Embryonic facial prominence (tissue), 1 donor: Measurements from ENCODE around the gene PCCA.
"Not testable (repeated sequence)": the region's sequence is repeated elsewhere in the genome, so short reads cannot be mapped to it uniquely, and the experiment has no call there.

ENCODE experiments used
- DNase-seq: peaks from one replicate; pipeline ENCODE4 v3.0.0-alpha.2; 2016; ENCODE audit errors: extremely low spot score

The PCCA gene

GRCh38 chr13:100510208-100510957 lies 421.5 kb downstream of the PCCA start:
- no peak for DNase-seq

- no peak for DNase-seq
These were observed 422.6 kb downstream of the PCCA start for GRCh38 chr13:100511466-100511865.

- no peak for DNase-seq
These were observed 423.5 kb downstream of the PCCA start for GRCh38 chr13:100512422-100512821.

- no peak for DNase-seq
These were observed 424.3 kb downstream of the PCCA start for GRCh38 chr13:100513171-100513570.

GRCh38 chr13:100513987-100514670 lies 425.2 kb downstream of the PCCA start:
- DNase-seq, result no peak

- DNase-seq, result peak; percentile 63
These were observed 426.0 kb downstream of the PCCA start for GRCh38 chr13:100514788-100515409.

- no peak for DNase-seq
These were observed 426.5 kb downstream of the PCCA start for GRCh38 chr13:100515410-100515800.

- DNase-seq, result no peak
These were observed 428.2 kb downstream of the PCCA start for GRCh38 chr13:100517135-100517534.

GRCh38 chr13:100517728-100518127 lies 428.8 kb downstream of the PCCA start:
- DNase-seq, result no peak

- DNase-seq, result no peak
These were observed 429.6 kb downstream of the PCCA start for GRCh38 chr13:100518394-100519062.

GRCh38 chr13:100519626-100520025 lies 430.7 kb downstream of the PCCA start:
- no peak for DNase-seq

- DNase-seq, result no peak
These were observed 432.3 kb downstream of the PCCA start for GRCh38 chr13:100520936-100521850.

GRCh38 chr13:100521851-100522617 lies 433.1 kb downstream of the PCCA start:
- no peak for DNase-seq

GRCh38 chr13:100522618-100523309 lies 433.9 kb downstream of the PCCA start:
- DNase-seq, result no peak

- DNase-seq, result no peak
These were observed 434.5 kb downstream of the PCCA start for GRCh38 chr13:100523411-100523810.

GRCh38 chr13:100523981-100524386 lies 435.1 kb downstream of the PCCA start:
- DNase-seq, result no peak

- not testable (repeated sequence) for DNase-seq
These were observed 435.8 kb downstream of the PCCA start for GRCh38 chr13:100524688-100525087.

GRCh38 chr13:100525453-100526317 lies 436.8 kb downstream of the PCCA start:
- no peak for DNase-seq
